SK-N-SH (cell line): ENCODE data around the gene THOC6. TPM values are rescaled to one million over a fixed set of nuclear protein-coding genes. Genes with fewer than 3 reads are reported as not detected.

Source experiments
- CTCF ChIA-PET: fragments of 300-600, 350-600 bp; formaldehyde crosslinking; extraction: SDS; loops from one replicate; lab custom pipeline; 2021; lab: Yijun Ruan, JAX
- POLR2A ChIA-PET: fragments of 350-600 bp; sonication (Branson Sonifier 250); formaldehyde crosslinking; extraction: SDS; loops from one replicate; lab custom pipeline; 2020; ENCODE audit warnings: antibody characterized with exemption, inconsistent platforms; lab: Yijun Ruan, JAX
- DNase-seq: peaks from one replicate; pipeline ENCODE4 v3.0.0; 2012
- H2AFZ ChIP-seq: fragments of 200-600 bp; sonication (generic); 2 replicates; pipeline ENCODE4 v1.8.1; 2016; ENCODE audit warnings: antibody characterized with exemption, mild to moderate bottlenecking, low read depth
- H3F3A ChIP-seq: fragments of 200-600 bp; sonication (generic); replicated peaks from 2 replicates; pipeline ENCODE3; 2016; ENCODE audit warnings: antibody characterized with exemption, mild to moderate bottlenecking; ENCODE audit not compliant: insufficient read depth
- H3K27ac ChIP-seq, 2 experiments: fragments of 200-500 bp in 1 of 2; fragments of 200-600 bp in 1 of 2; sonication (Bioruptor generic) in 1 of 2; sonication (generic), shearing (Covaris generic) in 1 of 2; 2 replicates each; pipeline versions ENCODE4 v1.5.1 to v1.6.1; 2014 to 2016; ENCODE audit warnings: low read depth in 2 of 2, inconsistent platforms in 1 of 2, low read length in 1 of 2, mild to moderate bottlenecking in 1 of 2, mixed read lengths in 1 of 2
- H3K27me3 ChIP-seq: fragments of 200-600 bp; sonication (generic), shearing (Covaris generic); 2 replicates; pipeline ENCODE4 v1.6.1; 2016; ENCODE audit warnings: mixed run types; ENCODE audit not compliant: insufficient read depth
- H3K36me3 ChIP-seq, 2 experiments: fragments of 200-500 bp in 1 of 2; fragments of 200-600 bp in 1 of 2; sonication (Bioruptor generic) in 1 of 2; sonication (generic) in 1 of 2; replicated peaks in 1 of 2; 2 replicates each; pipeline versions ENCODE3 to v1.5.1; 2014 to 2016; ENCODE audit warnings: low read length in 1 of 2, mild to moderate bottlenecking in 1 of 2; ENCODE audit not compliant: insufficient read depth in 2 of 2, control insufficient read depth in 1 of 2
- H3K4me1 ChIP-seq, 2 experiments: fragments of 200-500 bp in 1 of 2; fragments of 200-600 bp in 1 of 2; sonication (Bioruptor generic) in 1 of 2; sonication (generic), shearing (Covaris generic) in 1 of 2; 2 replicates each; pipeline versions ENCODE4 v1.5.1 to v1.6.1; 2014 to 2016; ENCODE audit warnings: low read depth in 1 of 2, low read length in 1 of 2, mixed run types in 1 of 2; ENCODE audit not compliant: insufficient read depth in 2 of 2, control insufficient read depth in 1 of 2
- H3K4me2 ChIP-seq: fragments of 200-600 bp; sonication (generic), shearing (Covaris generic); 2 replicates; pipeline ENCODE4 v1.6.1; 2017; ENCODE audit warnings: mixed run types
- H3K4me3 ChIP-seq, 2 experiments: fragments of 200-500 bp in 1 of 2; fragments of 200-600 bp in 1 of 2; sonication (Bioruptor generic) in 1 of 2; sonication (generic), shearing (Covaris generic) in 1 of 2; 2 replicates each; pipeline versions ENCODE4 v1.5.1 to v1.8.1; 2014 to 2016; ENCODE audit warnings: low read depth in 2 of 2, inconsistent platforms in 1 of 2, low read length in 1 of 2, mild to moderate bottlenecking in 1 of 2, mixed read lengths in 1 of 2, moderate library complexity in 1 of 2
- H3K79me2 ChIP-seq: fragments of 200-600 bp; sonication (generic); 2 replicates; pipeline ENCODE4 v1.8.1; 2017; ENCODE audit warnings: mild to moderate bottlenecking; ENCODE audit not compliant: insufficient read depth
- H3K9ac ChIP-seq: fragments of 200-600 bp; sonication (generic); 2 replicates; pipeline ENCODE4 v1.6.1; 2017; ENCODE audit warnings: mixed run types
- H3K9me2 ChIP-seq: fragments of 200-600 bp; sonication (generic); 2 replicates; pipeline ENCODE4 v1.6.1; 2017; ENCODE audit warnings: mixed run types
- H3K9me3 ChIP-seq: fragments of 200-600 bp; sonication (generic); 2 replicates; pipeline ENCODE4 v1.6.1; 2017; ENCODE audit warnings: mixed run types, mild to moderate bottlenecking, moderate library complexity
- H4K20me1 ChIP-seq: fragments of 200-600 bp; sonication (generic); 2 replicates; pipeline ENCODE4 v1.6.1; 2017; ENCODE audit warnings: mild to moderate bottlenecking, mixed run types; ENCODE audit not compliant: insufficient read depth
- CTCF ChIP-seq: fragments of 200-600 bp; sonication (generic); IDR thresholded peaks from 2 replicates; pipeline ENCODE4 v1.6.1; 2017; ENCODE audit warnings: antibody characterized with exemption, mild to moderate bottlenecking, moderate library complexity
- ELF1 ChIP-seq: IDR thresholded peaks from 2 replicates; pipeline ENCODE4 v1.4.0; 2012
- EP300 ChIP-seq, 2 experiments: IDR thresholded peaks; 2 replicates each; pipeline versions ENCODE4 v1.4.0 to v1.6.1; 2012; ENCODE audit warnings: borderline replicate concordance in 1 of 2, low read depth in 1 of 2, low read length in 1 of 2
- EZH2phosphoT487 ChIP-seq: fragments of 200-600 bp; sonication (generic); IDR thresholded peaks from 2 replicates; pipeline ENCODE4 v1.6.1; 2017; ENCODE audit warnings: low read depth, mixed run types, mild to moderate bottlenecking, antibody characterized with exemption, moderate library complexity, borderline replicate concordance
- FOSL2 ChIP-seq: IDR thresholded peaks from 2 replicates; pipeline ENCODE4 v1.4.0; 2012; ENCODE audit warnings: low read depth, mild to moderate bottlenecking, moderate library complexity, borderline replicate concordance
- JUND ChIP-seq: IDR thresholded peaks from 2 replicates; pipeline ENCODE4 v1.4.0; 2012
- MEF2A ChIP-seq: IDR thresholded peaks from 2 replicates; pipeline ENCODE4 v1.4.0; 2012; ENCODE audit warnings: low read depth, borderline replicate concordance
- NFIC ChIP-seq: IDR thresholded peaks from 2 replicates; pipeline ENCODE4 v1.4.0; 2012; ENCODE audit warnings: borderline replicate concordance
- POLR2AphosphoS5 ChIP-seq: IDR thresholded peaks from 2 replicates; pipeline ENCODE4 v1.6.1; 2012; ENCODE audit warnings: low read depth, low read length
- RAD21 ChIP-seq: IDR thresholded peaks from 2 replicates; pipeline ENCODE4 v1.6.1; 2012; ENCODE audit warnings: mild to moderate bottlenecking, low read length
- RCOR1 ChIP-seq: fragments of 150-350 bp; IDR thresholded peaks from 2 replicates; pipeline ENCODE4 v1.6.1; 2017; ENCODE audit warnings: antibody characterized with exemption, low read length
- SIN3A ChIP-seq: IDR thresholded peaks from 2 replicates; pipeline ENCODE4 v1.6.1; 2012; ENCODE audit warnings: low read depth, mild to moderate bottlenecking, low read length, moderate library complexity, borderline replicate concordance
- SMC3 ChIP-seq: IDR thresholded peaks from 2 replicates; pipeline ENCODE4 v1.6.1; 2012; ENCODE audit warnings: low read depth, low read length, improper control_type of control experiment
- TAF1 ChIP-seq: IDR thresholded peaks from 2 replicates; pipeline ENCODE4 v1.6.1; 2012; ENCODE audit warnings: low read depth, mild to moderate bottlenecking, low read length, moderate library complexity, borderline replicate concordance
- TCF12 ChIP-seq: IDR thresholded peaks from 2 replicates; pipeline ENCODE4 v1.4.0; 2012
- TEAD4 ChIP-seq: IDR thresholded peaks from 2 replicates; pipeline ENCODE4 v1.4.0; 2012; ENCODE audit warnings: mild to moderate bottlenecking, borderline replicate concordance; ENCODE audit not compliant: insufficient read depth
- USF1 ChIP-seq: IDR thresholded peaks from 2 replicates; pipeline ENCODE4 v1.4.0; 2012; ENCODE audit warnings: low read depth, borderline replicate concordance
- WGBS: methylation state at CpG from one replicate; pipeline ENCODE4 v1.1.6; 2017; ENCODE audit warnings: low lambda C conversion rate; 5-methylcytosine and 5-hydroxymethylcytosine counted together
- polyA plus RNA-seq, 3 experiments: library from polyadenylated mRNA; depleted of rRNA; stranded (reverse); fragments of >200 nt; gene quantifications; 2 replicates each; pipeline ENCODE4 v1.2.3, GENCODE V29; 2012
- TF ChIP-seq, protein P1 (sequence below): IDR thresholded peaks from 2 replicates; pipeline ENCODE4 v1.6.1; 2012; ENCODE audit warnings: mild to moderate bottlenecking, low read depth, low read length, moderate library complexity

Gene THOC6
- polyA plus RNA-seq, 1 of the 3 experiments (the other 2 are of a cell fraction): 37.7 TPM

GRCh38 chr16:3044708-3045107, 20.9 kb downstream of the THOC6 start (continued):
- TF ChIP-seq CTCF: no peak
- TF ChIP-seq RCOR1: no peak
- no peak for TF ChIP-seq MEF2A
- no peak for TF ChIP-seq SMC3
- TF ChIP-seq SIN3A: no peak
- TF ChIP-seq POLR2AphosphoS5: no peak
- no peak for TF ChIP-seq ELF1
- TF ChIP-seq TAF1: no peak
- no peak for TF ChIP-seq JUND
- TF ChIP-seq TCF12: no peak
- no peak for TF ChIP-seq EP300 (IDR thresholded peaks at IDR 0.05; ENCODE audit: borderline replicate concordance in 1 of 2, low read depth in 1 of 2, low read length in 1 of 2)

DNA sequence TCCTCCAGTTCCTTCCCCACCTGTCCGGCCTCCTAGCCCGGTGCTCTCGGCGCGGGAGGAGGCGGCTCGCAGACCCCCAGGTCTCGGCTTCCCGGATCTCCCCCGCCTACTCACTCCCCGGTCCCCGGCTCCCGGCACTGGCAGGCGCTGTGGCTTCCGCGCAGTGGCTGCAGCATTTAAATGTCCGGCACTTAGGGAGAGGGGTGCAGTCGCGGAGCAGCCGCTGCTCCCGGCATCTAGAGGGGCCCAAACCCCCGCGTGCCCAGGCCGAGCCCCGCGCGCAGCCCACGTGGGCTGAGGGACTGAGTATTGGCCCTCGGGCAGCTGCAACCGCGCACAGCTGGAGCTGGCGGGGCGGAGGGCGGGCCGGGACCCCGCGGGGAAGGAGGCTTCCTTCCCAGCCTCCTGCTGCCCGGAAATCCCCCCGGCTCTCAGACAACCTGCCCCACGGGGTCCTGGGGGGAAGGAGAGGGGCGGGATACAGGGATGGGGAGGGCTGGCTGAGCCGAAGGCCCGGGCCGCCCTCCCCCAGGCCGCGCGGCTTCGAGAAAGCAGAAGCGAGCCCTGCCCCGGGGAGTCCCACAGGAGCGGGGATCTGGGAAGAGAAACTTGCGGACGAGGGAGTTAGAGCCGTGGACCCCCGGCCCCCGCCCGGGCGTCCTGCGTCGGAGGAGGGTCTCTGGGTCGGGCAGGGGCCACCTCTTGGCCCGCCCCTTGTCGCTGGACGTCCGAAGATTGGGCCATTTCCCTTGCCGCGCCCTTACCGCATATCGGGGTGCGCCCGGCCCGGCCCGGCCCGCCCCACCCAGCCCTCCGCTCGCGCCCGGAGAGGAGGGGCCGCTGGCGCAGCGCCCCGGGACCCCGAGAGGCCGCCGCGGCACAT, 22.2 kb downstream of the THOC6 start, which contains the start of gene MMP25:
Gene MMP25, plus strand, starts transcription at position 804 of the 883 bp plus-strand sequence. CDS start 357 bp downstream, outside the sequence.
- ChIA-PET POLR2A (no interaction called here), CTCF (interaction anchor here (2.3 to 8.5 kb wide), 3 partner anchors 12 to 14 kb away, joined by 6 to 141 read pairs (median 10); no protein-coding TSS in a partner anchor)
- H3K79me2 ChIP-seq: no peaks in the 10 kb centered on the region
- no peaks in the 10 kb centered on the region for H4K20me1 ChIP-seq
- H3K9me3 ChIP-seq: no peaks in the 10 kb centered on the region
- H3K27ac ChIP-seq: no peak within 1 kb of the TSS
- DNase-seq: peak; percentile 82
- no peaks in the 10 kb centered on the region for H3K36me3 ChIP-seq
- H3K4me2 ChIP-seq: peak within 1 kb of the TSS; percentile 89
- H3K9me2 ChIP-seq: no peaks in the 10 kb centered on the region
- under 1% methylated on average over 21 of the region's 86 CpGs for WGBS
- peaks cover 8% of the 10 kb centered on the region for H3F3A ChIP-seq
- H3K9ac ChIP-seq: no peak within 1 kb of the TSS
- peak within 1 kb of the TSS; percentile 33 to 56 for H3K4me3 ChIP-seq
- H3K4me1 ChIP-seq: no peaks in the 10 kb centered on the region; a peak in 1 of 4 replicates
- TF ChIP-seq RAD21: no peak
- no peak for TF ChIP-seq NFIC
- 0 out of 2 replicates have a peak, but pooled peaks have one; percentile 14 for TF ChIP-seq USF1
- no peak for TF ChIP-seq TAF1
- no peak for TF ChIP-seq TEAD4
- TF ChIP-seq EZH2phosphoT487: peak; percentile 92
- TF ChIP-seq ELF1: no peak
- TF ChIP-seq FOSL2: no peak
- TF ChIP-seq, protein P1, sequence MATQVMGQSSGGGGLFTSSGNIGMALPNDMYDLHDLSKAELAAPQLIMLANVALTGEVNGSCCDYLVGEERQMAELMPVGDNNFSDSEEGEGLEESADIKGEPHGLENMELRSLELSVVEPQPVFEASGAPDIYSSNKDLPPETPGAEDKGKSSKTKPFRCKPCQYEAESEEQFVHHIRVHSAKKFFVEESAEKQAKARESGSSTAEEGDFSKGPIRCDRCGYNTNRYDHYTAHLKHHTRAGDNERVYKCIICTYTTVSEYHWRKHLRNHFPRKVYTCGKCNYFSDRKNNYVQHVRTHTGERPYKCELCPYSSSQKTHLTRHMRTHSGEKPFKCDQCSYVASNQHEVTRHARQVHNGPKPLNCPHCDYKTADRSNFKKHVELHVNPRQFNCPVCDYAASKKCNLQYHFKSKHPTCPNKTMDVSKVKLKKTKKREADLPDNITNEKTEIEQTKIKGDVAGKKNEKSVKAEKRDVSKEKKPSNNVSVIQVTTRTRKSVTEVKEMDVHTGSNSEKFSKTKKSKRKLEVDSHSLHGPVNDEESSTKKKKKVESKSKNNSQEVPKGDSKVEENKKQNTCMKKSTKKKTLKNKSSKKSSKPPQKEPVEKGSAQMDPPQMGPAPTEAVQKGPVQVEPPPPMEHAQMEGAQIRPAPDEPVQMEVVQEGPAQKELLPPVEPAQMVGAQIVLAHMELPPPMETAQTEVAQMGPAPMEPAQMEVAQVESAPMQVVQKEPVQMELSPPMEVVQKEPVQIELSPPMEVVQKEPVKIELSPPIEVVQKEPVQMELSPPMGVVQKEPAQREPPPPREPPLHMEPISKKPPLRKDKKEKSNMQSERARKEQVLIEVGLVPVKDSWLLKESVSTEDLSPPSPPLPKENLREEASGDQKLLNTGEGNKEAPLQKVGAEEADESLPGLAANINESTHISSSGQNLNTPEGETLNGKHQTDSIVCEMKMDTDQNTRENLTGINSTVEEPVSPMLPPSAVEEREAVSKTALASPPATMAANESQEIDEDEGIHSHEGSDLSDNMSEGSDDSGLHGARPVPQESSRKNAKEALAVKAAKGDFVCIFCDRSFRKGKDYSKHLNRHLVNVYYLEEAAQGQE: no peak
- peak within 1 kb of the TSS; percentile 41; the same call in 1 of the 2 replicates for H2AFZ ChIP-seq
- peaks cover 72% of the 10 kb centered on the region for H3K27me3 ChIP-seq
